Muscle of arm (tissue), 12 donors: Measurements from ENCODE around the gene MAPKBP1. TPM values are rescaled to one million over a fixed set of nuclear protein-coding genes. Genes with fewer than 3 reads are reported as not detected.
A peak's percentile ranks its signal among the peaks of the same experiment; 100 is the strongest.

Experiments used
- DNase-seq: peaks from one replicate; pipeline ENCODE4 v3.0.0-alpha.2; 2013
- polyA plus RNA-seq, 12 donors: library from polyadenylated mRNA; unstranded; fragments of 120-200 nt; gene quantifications; one replicate each; pipeline ENCODE4 v1.2.1, GENCODE V29; 2013; ENCODE audit not compliant: insufficient read length in 12 of 12

Gene MAPKBP1
- polyA plus RNA-seq, 12 donors = 5.8 to 28.6 (median 10.0) TPM; not detected in 1

GRCh38 chr15:41805711-41806110 is 31.4 kb downstream of the MAPKBP1 start:
- DNase-seq = no peak

GRCh38 chr15:41806291-41807181 is 32.3 kb downstream of the MAPKBP1 start:
- DNase-seq = no peak

- DNase-seq = no peak
Measured at GRCh38 chr15:41809121-41809520, 34.8 kb downstream of the MAPKBP1 start.

GRCh38 chr15:41809526-41810220 is 35.4 kb downstream of the MAPKBP1 start:
- DNase-seq = no peak

- DNase-seq = no peak
Measured at GRCh38 chr15:41810651-41811431, 36.6 kb downstream of the MAPKBP1 start.

- peak; percentile 83 for DNase-seq
Measured at GRCh38 chr15:41811432-41812195, 37.3 kb downstream of the MAPKBP1 start.

- no peak for DNase-seq
Measured at GRCh38 chr15:41812820-41813375, 38.6 kb downstream of the MAPKBP1 start.

GRCh38 chr15:41813426-41813825 is 39.1 kb downstream of the MAPKBP1 start:
- no peak for DNase-seq

GRCh38 chr15:41814534-41814933 is 40.2 kb downstream of the MAPKBP1 start:
- no peak for DNase-seq

GRCh38 chr15:41816788-41817187 is 42.5 kb downstream of the MAPKBP1 start:
- no peak for DNase-seq

GRCh38 chr15:41817327-41817726 is 43.0 kb downstream of the MAPKBP1 start:
- DNase-seq = no peak

- no peak for DNase-seq
Measured at GRCh38 chr15:41817781-41818180, 43.5 kb downstream of the MAPKBP1 start.

GRCh38 chr15:41819455-41820050 is 45.3 kb downstream of the MAPKBP1 start:
- no peak for DNase-seq

- no peak for DNase-seq
Measured at GRCh38 chr15:41820791-41821423, 46.6 kb downstream of the MAPKBP1 start.

GRCh38 chr15:41821831-41822230 is 47.5 kb downstream of the MAPKBP1 start:
- no peak for DNase-seq

- no peak for DNase-seq
Measured at GRCh38 chr15:41822471-41822870, 48.2 kb downstream of the MAPKBP1 start.

- no peak for DNase-seq
Measured at GRCh38 chr15:41822957-41823356, 48.7 kb downstream of the MAPKBP1 start.

GRCh38 chr15:41823502-41823901 is 49.2 kb downstream of the MAPKBP1 start:
- DNase-seq = no peak

- no peak for DNase-seq
Measured at GRCh38 chr15:41824062-41824745, 49.9 kb downstream of the MAPKBP1 start.

- DNase-seq = no peak
Measured at GRCh38 chr15:41825145-41825544, 50.9 kb downstream of the MAPKBP1 start.
